Common myeloid progenitor, CD34-positive (primary cell): ENCODE data around the gene FGF23.
A peak's percentile ranks its signal among the peaks of the same experiment; 100 is the strongest.

Experiments
- CTCF ChIA-PET: fragments of 350-600 bp; sonication (Branson Sonifier 250); formaldehyde crosslinking; loops from one replicate; lab custom pipeline; 2021; ENCODE audit warnings: antibody characterized with exemption; lab: Charles Lee
- POLR2A ChIA-PET: fragments of 350-600 bp; sonication (Branson Sonifier 250); formaldehyde crosslinking; loops from one replicate; lab custom pipeline; 2021; ENCODE audit warnings: antibody characterized with exemption; lab: Charles Lee
- DNase-seq, 3 donors: peaks; one replicate each; pipeline versions ENCODE4 v3.0.0 to v3.0.0-alpha.2; 2013
- H3K27ac ChIP-seq, 2 experiments: 1 replicate in 1 of 2; 2 replicates in 1 of 2; pipeline ENCODE4 v1.7.0; 2013; ENCODE audit warnings: inconsistent platforms in 2 of 2, low read length in 2 of 2, mild to moderate bottlenecking in 2 of 2, low read depth in 1 of 2, moderate library complexity in 1 of 2; ENCODE audit not compliant: severe bottlenecking in 2 of 2, insufficient read depth in 1 of 2, poor library complexity in 1 of 2
- H3K27me3 ChIP-seq, 5 experiments: replicated peaks in 2 of 5; 1 replicate in 3 of 5; 2 replicates in 2 of 5; pipeline versions ENCODE4 v1.6.1 to v1.7.0; 2013; ENCODE audit warnings: low read length in 4 of 5, mild to moderate bottlenecking in 2 of 5, moderate library complexity in 2 of 5, inconsistent platforms in 1 of 5; ENCODE audit not compliant: insufficient read depth in 5 of 5, control insufficient read depth in 4 of 5
- H3K36me3 ChIP-seq, 4 experiments: 1 replicate in 2 of 4; 2 replicates in 2 of 4; pipeline versions ENCODE4 v1.6.1 to v1.7.0; 2013; ENCODE audit warnings: low read length in 3 of 4, control low read depth in 1 of 4, mild to moderate bottlenecking in 1 of 4; ENCODE audit not compliant: control insufficient read depth in 4 of 4, insufficient read depth in 4 of 4
- H3K4me1 ChIP-seq, 4 experiments: 1 replicate in 3 of 4; 2 replicates in 1 of 4; pipeline versions ENCODE4 v1.6.1 to v1.7.1; 2013; ENCODE audit warnings: low read length in 3 of 4, mild to moderate bottlenecking in 3 of 4, control low read depth in 1 of 4, inconsistent platforms in 1 of 4, moderate library complexity in 1 of 4; ENCODE audit not compliant: control insufficient read depth in 4 of 4, insufficient read depth in 4 of 4; ENCODE audit errors: control extremely low read depth in 1 of 4
- H3K4me3 ChIP-seq, 7 experiments: 1 replicate in 4 of 7; 2 replicates in 3 of 7; pipeline versions ENCODE4 v1.5.1 to v1.7.0; 2013; ENCODE audit warnings: mild to moderate bottlenecking in 7 of 7, low read length in 6 of 7, moderate library complexity in 6 of 7, inconsistent platforms in 2 of 7, low read depth in 2 of 7, control low read depth in 1 of 7; ENCODE audit not compliant: insufficient read depth in 4 of 7, control insufficient read depth in 1 of 7; ENCODE audit errors: extremely low read depth in 1 of 7
- H3K9me3 ChIP-seq, 5 experiments: 1 replicate in 4 of 5; 2 replicates in 1 of 5; pipeline versions ENCODE4 v1.6.1 to v1.7.1; 2013; ENCODE audit warnings: low read length in 4 of 5, mild to moderate bottlenecking in 2 of 5, inconsistent platforms in 1 of 5, low read depth in 1 of 5, moderate library complexity in 1 of 5; ENCODE audit not compliant: control insufficient read depth in 4 of 5, insufficient read depth in 2 of 5; ENCODE audit errors: control extremely low read depth in 1 of 5
- WGBS: methylation state at CpG from one replicate; pipeline ENCODE4 v1.1.5; 2013; ENCODE audit not compliant: insufficient coverage; 5-methylcytosine and 5-hydroxymethylcytosine counted together

The FGF23 gene

DNA sequence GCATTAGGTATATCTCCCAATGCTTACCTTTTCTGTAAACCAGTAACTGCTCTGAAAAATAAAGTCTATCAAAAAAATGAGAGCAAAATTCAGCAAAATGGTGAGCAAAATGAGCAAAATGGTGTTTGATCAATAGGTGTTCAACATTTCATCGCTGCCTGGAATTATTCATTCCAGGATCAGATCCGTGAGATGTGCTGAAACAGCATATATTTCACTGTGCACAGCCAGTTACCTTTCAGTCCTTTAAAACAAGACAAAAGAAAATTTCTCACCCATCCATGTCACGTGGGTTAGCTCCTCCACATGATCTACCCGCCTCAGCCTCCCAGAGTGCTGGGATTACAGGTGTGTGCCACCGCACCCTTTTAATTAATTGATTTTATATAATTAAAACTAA lies 8.1 kb upstream of the FGF23 start:
- no peaks in the 10 kb centered on the region for H3K36me3 ChIP-seq
- no peak for DNase-seq
- 100% methylated on average over 1 of the region's 5 CpGs for WGBS

DNA sequence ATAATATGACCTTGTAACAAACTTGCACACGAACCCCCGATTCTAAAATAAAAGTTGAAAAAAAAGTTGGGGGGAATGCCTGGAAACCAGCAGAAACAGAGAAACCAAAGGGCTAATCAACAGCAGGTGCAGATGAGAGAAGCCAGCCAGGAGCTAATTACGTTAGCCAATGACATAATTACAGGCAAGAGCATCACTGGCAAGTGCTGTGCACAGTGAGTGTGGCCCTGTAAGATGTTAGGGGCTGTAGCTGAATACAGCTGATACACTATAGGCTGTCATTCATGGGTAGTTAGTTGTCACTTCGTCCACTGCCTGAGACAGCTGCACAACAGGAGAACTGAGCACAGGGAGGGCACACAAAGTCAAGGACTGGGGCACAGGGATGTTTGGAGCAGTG lies 7.3 kb upstream of the FGF23 start:
- no peak for DNase-seq
- Histone ChIP-seq H3K27me3 (no peaks in the 10 kb centered on the region), H3K36me3 (no peaks in the 10 kb centered on the region), H3K4me3 (no peak overlapping the region), H3K27ac (no peak overlapping the region), H3K4me1 (peaks cover 0 to 27% (median 5%) of the 10 kb centered on the region in 4 experiments), H3K9me3 (no peaks in the 10 kb centered on the region)
- CTCF ChIA-PET: interaction anchor here (2.4 kb wide), 1 partner anchor 34 kb away, joined by 10 read pairs; no protein-coding TSS in a partner anchor
- POLR2A ChIA-PET: interaction anchor here (0.5 kb wide), 1 partner anchor 55 kb away, joined by 3 read pairs; no protein-coding TSS in a partner anchor
- WGBS: 96% methylated on average over 2 of the region's 4 CpGs

More for the DNA sequence above, 8.1 kb upstream of the FGF23 start:
- no peaks in the 10 kb centered on the region for H3K9me3 ChIP-seq
- CTCF ChIA-PET: interaction anchor here (1.6 kb wide), 1 partner anchor 29 kb away, joined by 5 read pairs; no protein-coding TSS in a partner anchor
- H3K4me3 ChIP-seq: no peak overlapping the region
- H3K27ac ChIP-seq: no peak overlapping the region
- no peaks in the 10 kb centered on the region for H3K27me3 ChIP-seq
- H3K4me1 ChIP-seq: peaks cover 0 to 35% (median 13%) of the 10 kb centered on the region in 4 experiments
- POLR2A ChIA-PET: interaction anchor here (0.5 kb wide), 1 partner anchor 56 kb away, joined by 3 read pairs; no protein-coding TSS in a partner anchor

DNA sequence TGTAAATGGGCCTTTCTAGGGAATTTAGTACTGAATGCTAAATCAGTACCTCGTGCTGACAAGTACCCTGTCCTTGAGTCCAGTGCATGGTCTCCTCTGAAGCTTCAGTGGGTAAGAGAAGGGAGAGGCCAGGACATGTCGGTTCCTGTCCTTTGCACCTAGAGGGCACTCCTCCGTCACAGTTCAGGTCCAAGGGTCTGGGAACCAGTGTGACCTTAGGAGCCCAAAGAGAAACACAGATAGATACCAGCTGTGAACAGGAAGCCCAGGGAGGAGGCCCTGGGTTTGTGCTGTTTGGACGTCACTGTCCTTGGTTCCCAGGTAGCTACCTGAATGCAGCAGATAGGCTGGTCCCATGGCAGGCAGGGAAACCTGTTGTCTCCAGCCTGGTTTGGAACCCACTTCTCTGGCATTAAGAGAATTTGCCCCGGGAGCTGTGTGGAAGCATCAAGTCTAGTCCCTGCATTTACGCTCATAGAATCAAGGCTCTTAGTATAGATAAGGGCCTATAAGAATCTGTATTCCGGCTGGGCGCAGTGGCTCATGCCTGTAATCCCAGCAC lies 3.9 kb upstream of the FGF23 start:
- H3K36me3 ChIP-seq: no peaks in the 10 kb centered on the region
- CTCF ChIA-PET: interaction anchor here (1.0 to 4.9 kb wide), 7 partner anchors 9 to 151 kb away, joined by 3 to 30 read pairs (median 4); no protein-coding TSS in a partner anchor
- peaks cover 0 to 23% (median 6%) of the 10 kb centered on the region in 5 experiments for H3K27me3 ChIP-seq
- H3K4me1 ChIP-seq: peaks cover 0 to under 1% (median 0%) of the 10 kb centered on the region in 4 experiments
- no peak overlapping the region for H3K4me3 ChIP-seq
- WGBS: 78% methylated on average over 7 of the region's 8 CpGs
- POLR2A ChIA-PET: no interaction called here
- peak; percentile 26 to 60 (median 51) for DNase-seq
- H3K9me3 ChIP-seq: no peaks in the 10 kb centered on the region
- no peak overlapping the region for H3K27ac ChIP-seq

DNA sequence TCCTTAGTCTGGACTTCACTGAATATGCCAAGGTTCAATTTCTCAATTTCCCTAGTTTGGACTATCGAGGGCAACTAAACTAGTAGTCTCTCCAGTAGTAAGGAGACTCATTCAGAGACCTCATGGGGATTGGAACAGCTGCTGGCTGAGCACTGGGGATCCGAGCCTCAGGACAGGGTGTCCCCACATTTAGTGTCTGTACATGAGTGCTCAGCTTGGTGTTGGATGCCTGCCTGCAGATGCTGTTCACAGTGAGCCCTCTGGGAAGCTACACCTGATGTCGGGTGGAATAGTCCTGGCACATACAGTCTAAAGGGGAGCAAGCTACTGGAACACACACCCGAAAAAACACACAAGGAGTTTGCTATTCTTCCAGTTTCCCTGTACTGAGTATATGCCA lies 820 bp upstream of the FGF23 start:
- Histone ChIP-seq H3K9me3 (no peaks in the 10 kb centered on the region), H3K27ac (no peak overlapping the region), H3K4me1 (no peaks in the 10 kb centered on the region), H3K4me3 (no peak overlapping the region), H3K27me3 (peaks cover 0 to 27% (median 6%) of the 10 kb centered on the region in 5 experiments), H3K36me3 (no peaks in the 10 kb centered on the region)
- CTCF ChIA-PET: interaction anchor here (0.7 to 4.9 kb wide), 7 partner anchors 9 to 146 kb away, joined by 3 to 30 read pairs (median 5); no protein-coding TSS in a partner anchor
- POLR2A ChIA-PET: no interaction called here
- no peak for DNase-seq
- WGBS: 98% methylated on average over 4 of the region's 4 CpGs

DNA sequence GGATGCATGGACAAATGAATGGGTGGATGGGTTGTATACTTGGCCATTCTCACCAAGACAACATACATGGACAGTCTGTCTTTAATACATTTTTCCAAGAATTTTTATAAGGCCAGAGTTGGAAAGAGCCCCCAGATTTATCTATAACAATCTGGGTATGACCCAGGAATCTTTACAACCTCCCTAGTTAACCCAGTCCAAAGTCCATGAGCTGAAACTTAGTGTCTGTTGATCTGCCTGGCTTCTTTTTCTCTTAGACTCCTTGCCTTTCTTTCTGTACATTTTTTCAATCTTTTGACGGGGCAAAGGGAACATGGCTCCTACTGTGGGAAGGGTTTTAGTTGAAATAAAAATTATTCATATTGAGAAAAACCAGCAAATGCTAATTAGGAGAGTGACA lies 740 bp downstream of the FGF23 start:
- Histone ChIP-seq H3K9me3 (no peaks in the 10 kb centered on the region), H3K27me3 (peaks cover 0 to 34% (median 6%) of the 10 kb centered on the region in 5 experiments), H3K4me1 (no peaks in the 10 kb centered on the region), H3K36me3 (no peaks in the 10 kb centered on the region), H3K27ac (no peak overlapping the region), H3K4me3 (no peak overlapping the region)
- ChIA-PET POLR2A (no interaction called here), CTCF (no interaction called here)
- WGBS: no CpG with 5 or more reads among the region's 1 CpG
- DNase-seq: no peak

DNA sequence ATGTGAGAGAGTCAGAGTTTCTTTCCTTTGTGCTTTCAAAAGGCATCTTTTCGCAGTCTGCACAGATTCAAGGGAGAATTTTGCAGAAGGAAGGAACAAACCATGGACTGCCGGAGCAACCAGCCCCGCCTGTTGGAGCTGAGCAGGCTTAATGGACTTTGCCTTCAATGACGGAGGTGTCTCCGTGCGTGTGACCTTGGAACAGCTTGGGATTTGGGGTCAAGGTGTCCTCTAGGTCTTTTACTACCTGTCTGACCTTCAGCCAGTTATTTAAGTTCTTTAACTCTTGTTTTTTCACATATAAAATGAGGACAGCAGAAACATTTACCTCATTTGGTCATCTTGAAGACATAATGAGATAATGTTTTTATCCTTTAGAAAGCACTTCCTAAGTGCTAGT lies 4.1 kb downstream of the FGF23 start:
- Histone ChIP-seq H3K27ac (no peak overlapping the region), H3K4me3 (no peak overlapping the region), H3K9me3 (no peaks in the 10 kb centered on the region), H3K36me3 (no peaks in the 10 kb centered on the region), H3K27me3 (peaks cover 0 to 38% (median 6%) of the 10 kb centered on the region in 5 experiments), H3K4me1 (no peaks in the 10 kb centered on the region)
- no peak for DNase-seq
- 93% methylated on average over 3 of the region's 6 CpGs for WGBS
- ChIA-PET POLR2A (no interaction called here), CTCF (no interaction called here)

DNA sequence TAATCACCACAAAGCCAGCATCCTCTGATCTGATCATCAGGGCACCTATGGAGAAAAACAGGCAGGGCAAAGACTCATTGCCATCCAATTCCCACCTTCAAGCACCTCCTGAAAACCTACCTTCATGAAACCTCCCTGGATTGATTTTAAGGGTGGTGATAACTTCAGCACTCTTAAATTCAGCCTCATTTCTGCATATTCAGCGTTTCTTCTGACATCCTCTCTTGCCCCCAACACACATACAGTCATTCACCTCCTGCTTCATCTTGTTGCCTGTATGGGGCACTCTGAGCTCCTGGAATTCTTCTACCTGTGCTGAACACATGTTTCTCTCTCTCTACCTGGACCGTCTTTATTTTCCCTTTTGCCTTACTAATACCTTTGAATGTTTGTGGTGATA lies 6.9 kb downstream of the FGF23 start:
- CTCF ChIA-PET: interaction anchor here (2.2 kb wide), 1 partner anchor 8 kb away, joined by 11 read pairs; no protein-coding TSS in a partner anchor
- POLR2A ChIA-PET: no interaction called here
- H3K36me3 ChIP-seq: no peaks in the 10 kb centered on the region
- peaks cover 0 to 17% (median 0%) of the 10 kb centered on the region in 5 experiments for H3K27me3 ChIP-seq
- H3K9me3 ChIP-seq: no peaks in the 10 kb centered on the region
- no peak for DNase-seq
- H3K4me3 ChIP-seq: no peak overlapping the region
- WGBS: 100% methylated on average over 1 of the region's 2 CpGs
- H3K27ac ChIP-seq: no peak overlapping the region
- H3K4me1 ChIP-seq: no peaks in the 10 kb centered on the region
